Measurements from ENCODE around the gene SULT1C4. TPM values are rescaled to one million over a fixed set of nuclear protein-coding genes. Genes with fewer than 3 reads are reported as not detected.
"Not testable (repeated sequence)": the region's sequence is repeated elsewhere in the genome, so short reads cannot be mapped to it uniquely, and the experiment has no call there.

Gene SULT1C4
- polyA plus RNA-seq, 2 donors = 0.12 to 0.27 TPM

GRCh38 chr2:108355906-108356734 is 21.6 kb upstream of the SULT1C4 start:
- Histone ChIP-seq H3K9me3 (ENCODE audit: control insufficient read depth in 2 of 2, insufficient read depth in 1 of 2, low read depth in 1 of 2, low read length in 1 of 2) (no peaks in the 10 kb centered on the region), H3K27ac (ENCODE audit: low read depth in 2 of 2, low read length in 1 of 2) (no peak overlapping the region), H3K4me3 (ENCODE audit: low read depth in 1 of 2, low read length in 2 of 2) (no peak overlapping the region), H3K36me3 (ENCODE audit: control insufficient read depth in 2 of 2, insufficient read depth in 2 of 2, low read length in 1 of 2) (no peaks in the 10 kb centered on the region), H3K4me1 (ENCODE audit: control insufficient read depth in 2 of 2, insufficient read depth in 2 of 2, low read length in 1 of 2) (no peaks in the 10 kb centered on the region), H3K27me3 (ENCODE audit: control insufficient read depth in 1 of 2, insufficient read depth in 2 of 2, low read length in 2 of 2) (no peaks in the 10 kb centered on the region)
- 69 to 78% methylated on average over 2 of the region's 2 CpGs for WGBS, 2 donors

GRCh38 chr2:108359336-108359735 is 18.4 kb upstream of the SULT1C4 start:
- H3K36me3 ChIP-seq (ENCODE audit: control insufficient read depth in 2 of 2, insufficient read depth in 2 of 2, low read length in 1 of 2); H3K27ac ChIP-seq (ENCODE audit: low read depth in 2 of 2, low read length in 1 of 2); H3K4me3 ChIP-seq (ENCODE audit: low read depth in 1 of 2, low read length in 2 of 2); H3K9me3 ChIP-seq (ENCODE audit: control insufficient read depth in 2 of 2, insufficient read depth in 1 of 2, low read depth in 1 of 2, low read length in 1 of 2); H3K27me3 ChIP-seq (ENCODE audit: control insufficient read depth in 1 of 2, insufficient read depth in 2 of 2, low read length in 2 of 2); H3K4me1 ChIP-seq (ENCODE audit: control insufficient read depth in 2 of 2, insufficient read depth in 2 of 2, low read length in 1 of 2): not testable (repeated sequence)
- WGBS, 2 donors = 74 to 81% methylated on average over 1 of the region's 1 CpG

- no peaks in the 10 kb centered on the region for H3K36me3 ChIP-seq (ENCODE audit: control insufficient read depth in 2 of 2, insufficient read depth in 2 of 2, low read length in 1 of 2)
- H3K9me3 ChIP-seq (ENCODE audit: control insufficient read depth in 2 of 2, insufficient read depth in 1 of 2, low read depth in 1 of 2, low read length in 1 of 2) = no peaks in the 10 kb centered on the region
- H3K27me3 ChIP-seq (ENCODE audit: control insufficient read depth in 1 of 2, insufficient read depth in 2 of 2, low read length in 2 of 2) = no peaks in the 10 kb centered on the region
- H3K4me3 ChIP-seq (ENCODE audit: low read depth in 1 of 2, low read length in 2 of 2) = no peak overlapping the region
- 49 to 56% methylated on average over 2 of the region's 2 CpGs for WGBS, 2 donors
- no peak overlapping the region for H3K27ac ChIP-seq (ENCODE audit: low read depth in 2 of 2, low read length in 1 of 2)
- H3K4me1 ChIP-seq (ENCODE audit: control insufficient read depth in 2 of 2, insufficient read depth in 2 of 2, low read length in 1 of 2) = no peaks in the 10 kb centered on the region
Observed at GRCh38 chr2:108360776-108361468, 16.8 kb upstream of the SULT1C4 start.

- Histone ChIP-seq H3K4me3 (ENCODE audit: low read depth in 1 of 2, low read length in 2 of 2) (no peak overlapping the region), H3K36me3 (ENCODE audit: control insufficient read depth in 2 of 2, insufficient read depth in 2 of 2, low read length in 1 of 2) (no peaks in the 10 kb centered on the region), H3K9me3 (ENCODE audit: control insufficient read depth in 2 of 2, insufficient read depth in 1 of 2, low read depth in 1 of 2, low read length in 1 of 2) (no peaks in the 10 kb centered on the region), H3K27me3 (ENCODE audit: control insufficient read depth in 1 of 2, insufficient read depth in 2 of 2, low read length in 2 of 2) (no peaks in the 10 kb centered on the region), H3K4me1 (ENCODE audit: control insufficient read depth in 2 of 2, insufficient read depth in 2 of 2, low read length in 1 of 2) (no peaks in the 10 kb centered on the region), H3K27ac (ENCODE audit: low read depth in 2 of 2, low read length in 1 of 2) (no peak overlapping the region)
- 72 to 77% methylated on average over 6 of the region's 6 CpGs for WGBS, 2 donors
Observed at GRCh38 chr2:108363024-108363907, 14.5 kb upstream of the SULT1C4 start.

- Histone ChIP-seq H3K4me1 (ENCODE audit: control insufficient read depth in 2 of 2, insufficient read depth in 2 of 2, low read length in 1 of 2) (no peaks in the 10 kb centered on the region), H3K4me3 (ENCODE audit: low read depth in 1 of 2, low read length in 2 of 2) (no peak overlapping the region), H3K9me3 (ENCODE audit: control insufficient read depth in 2 of 2, insufficient read depth in 1 of 2, low read depth in 1 of 2, low read length in 1 of 2) (no peaks in the 10 kb centered on the region), H3K27me3 (ENCODE audit: control insufficient read depth in 1 of 2, insufficient read depth in 2 of 2, low read length in 2 of 2) (no peaks in the 10 kb centered on the region), H3K36me3 (ENCODE audit: control insufficient read depth in 2 of 2, insufficient read depth in 2 of 2, low read length in 1 of 2) (no peaks in the 10 kb centered on the region), H3K27ac (ENCODE audit: low read depth in 2 of 2, low read length in 1 of 2) (no peak overlapping the region)
- 43 to 44% methylated on average over 1 of the region's 1 CpG for WGBS, 2 donors
Observed at GRCh38 chr2:108363908-108364225, 13.9 kb upstream of the SULT1C4 start.

- H3K9me3 ChIP-seq (ENCODE audit: control insufficient read depth in 2 of 2, insufficient read depth in 1 of 2, low read depth in 1 of 2, low read length in 1 of 2) = no peaks in the 10 kb centered on the region
- no peaks in the 10 kb centered on the region for H3K4me1 ChIP-seq (ENCODE audit: control insufficient read depth in 2 of 2, insufficient read depth in 2 of 2, low read length in 1 of 2)
- H3K36me3 ChIP-seq (ENCODE audit: control insufficient read depth in 2 of 2, insufficient read depth in 2 of 2, low read length in 1 of 2) = no peaks in the 10 kb centered on the region
- WGBS, 2 donors = 86 to 88% methylated on average over 6 of the region's 6 CpGs
- H3K4me3 ChIP-seq (ENCODE audit: low read depth in 1 of 2, low read length in 2 of 2) = no peak overlapping the region
- H3K27ac ChIP-seq (ENCODE audit: low read depth in 2 of 2, low read length in 1 of 2) = no peak overlapping the region
- no peaks in the 10 kb centered on the region for H3K27me3 ChIP-seq (ENCODE audit: control insufficient read depth in 1 of 2, insufficient read depth in 2 of 2, low read length in 2 of 2)
Observed at GRCh38 chr2:108364676-108365297, 13.0 kb upstream of the SULT1C4 start.

GRCh38 chr2:108365656-108366055 is 12.1 kb upstream of the SULT1C4 start:
- Histone ChIP-seq H3K27me3 (ENCODE audit: control insufficient read depth in 1 of 2, insufficient read depth in 2 of 2, low read length in 2 of 2) (no peaks in the 10 kb centered on the region), H3K36me3 (ENCODE audit: control insufficient read depth in 2 of 2, insufficient read depth in 2 of 2, low read length in 1 of 2) (no peaks in the 10 kb centered on the region), H3K9me3 (ENCODE audit: control insufficient read depth in 2 of 2, insufficient read depth in 1 of 2, low read depth in 1 of 2, low read length in 1 of 2) (no peaks in the 10 kb centered on the region), H3K4me1 (ENCODE audit: control insufficient read depth in 2 of 2, insufficient read depth in 2 of 2, low read length in 1 of 2) (no peaks in the 10 kb centered on the region), H3K4me3 (ENCODE audit: low read depth in 1 of 2, low read length in 2 of 2) (no peak overlapping the region), H3K27ac (ENCODE audit: low read depth in 2 of 2, low read length in 1 of 2) (no peak overlapping the region)
- WGBS, 2 donors = 76 to 84% methylated on average over 3 of the region's 3 CpGs

- 92 to 97% methylated on average over 1 of the region's 1 CpG for WGBS, 2 donors
- H3K36me3 ChIP-seq (ENCODE audit: control insufficient read depth in 2 of 2, insufficient read depth in 2 of 2, low read length in 1 of 2) = no peaks in the 10 kb centered on the region
Observed at GRCh38 chr2:108367014-108367413, 10.7 kb upstream of the SULT1C4 start.

GRCh38 chr2:108367561-108368175 is 10.1 kb upstream of the SULT1C4 start:
- no peaks in the 10 kb centered on the region for H3K9me3 ChIP-seq (ENCODE audit: control insufficient read depth in 2 of 2, insufficient read depth in 1 of 2, low read depth in 1 of 2, low read length in 1 of 2)
- no peak overlapping the region for H3K4me3 ChIP-seq (ENCODE audit: low read depth in 1 of 2, low read length in 2 of 2)
- H3K36me3 ChIP-seq (ENCODE audit: control insufficient read depth in 2 of 2, insufficient read depth in 2 of 2, low read length in 1 of 2) = no peaks in the 10 kb centered on the region
- no peaks in the 10 kb centered on the region for H3K27me3 ChIP-seq (ENCODE audit: control insufficient read depth in 1 of 2, insufficient read depth in 2 of 2, low read length in 2 of 2)
- H3K4me1 ChIP-seq (ENCODE audit: control insufficient read depth in 2 of 2, insufficient read depth in 2 of 2, low read length in 1 of 2) = no peaks in the 10 kb centered on the region
- 45 to 58% methylated on average over 2 of the region's 2 CpGs for WGBS, 2 donors
- H3K27ac ChIP-seq (ENCODE audit: low read depth in 2 of 2, low read length in 1 of 2) = no peak overlapping the region

More at GRCh38 chr2:108367014-108367413, 10.7 kb upstream of the SULT1C4 start:
- Histone ChIP-seq H3K4me1 (ENCODE audit: control insufficient read depth in 2 of 2, insufficient read depth in 2 of 2, low read length in 1 of 2) (no peaks in the 10 kb centered on the region), H3K27me3 (ENCODE audit: control insufficient read depth in 1 of 2, insufficient read depth in 2 of 2, low read length in 2 of 2) (no peaks in the 10 kb centered on the region), H3K4me3 (ENCODE audit: low read depth in 1 of 2, low read length in 2 of 2) (no peak overlapping the region), H3K9me3 (ENCODE audit: control insufficient read depth in 2 of 2, insufficient read depth in 1 of 2, low read depth in 1 of 2, low read length in 1 of 2) (no peaks in the 10 kb centered on the region), H3K27ac (ENCODE audit: low read depth in 2 of 2, low read length in 1 of 2) (no peak overlapping the region)
